Gastrocnemius medialis (tissue), 4 donors: ENCODE data around the gene FAM3D. TPM values are rescaled to one million over a fixed set of nuclear protein-coding genes. Genes with fewer than 3 reads are reported as not detected.

Experiments
- ATAC-seq, 2 donors: fragments of 150-250 bp; one replicate each; pipeline ENCODE4 v1.9.1; 2016
- DNase-seq, 2 donors: peaks; one replicate each; pipeline ENCODE4 v3.0.0-alpha.2; 2019
- H3K27ac ChIP-seq, 4 donors: fragments of 200-600 bp; sonication (generic); 1 replicate in 1 of 4; 2 replicates in 3 of 4; pipeline ENCODE4 v1.5.1; 2016 to 2018; ENCODE audit warnings: mild to moderate bottlenecking in 2 of 4, moderate library complexity in 1 of 4
- H3K27me3 ChIP-seq, 3 donors: fragments of 200-600 bp; sonication (generic) in 2 of 3; 1 replicate in 1 of 3; 2 replicates in 2 of 3; pipeline versions ENCODE4 v1.5.1 to v1.6.0; 2016 to 2019; ENCODE audit warnings: mild to moderate bottlenecking in 1 of 3, moderate library complexity in 1 of 3
- H3K36me3 ChIP-seq, 2 donors: fragments of 200-600 bp; sonication (generic) in 1 of 2; one replicate each; pipeline ENCODE4 v1.5.1; 2017 to 2018
- H3K4me1 ChIP-seq, 2 donors: fragments of 200-600 bp; sonication (generic) in 1 of 2; one replicate each; pipeline ENCODE4 v1.5.1; 2016 to 2017; ENCODE audit warnings: mild to moderate bottlenecking in 2 of 2
- H3K4me3 ChIP-seq, 4 donors: fragments of 200-600 bp; sonication (generic) in 3 of 4; 1 replicate in 1 of 4; 2 replicates in 3 of 4; pipeline ENCODE4 v1.5.1; 2016 to 2019; ENCODE audit warnings: mild to moderate bottlenecking in 2 of 4
- H3K9me3 ChIP-seq, 3 donors: fragments of 200-600 bp; sonication (generic) in 2 of 3; 1 replicate in 1 of 3; 2 replicates in 2 of 3; pipeline ENCODE4 v1.5.1; 2016 to 2019
- POLR2A ChIP-seq, 2 donors: fragments of 450-650 bp; IDR thresholded peaks; one replicate each; pipeline ENCODE4 v1.6.1; 2017; ENCODE audit warnings: antibody characterized with exemption in 2 of 2, mild to moderate bottlenecking in 2 of 2, moderate library complexity in 2 of 2
- in situ Hi-C, 4 donors: fragments of 200-750 bp; cut with MboI; loops; one replicate each; pipeline versions ENCODE4 v1.15.0 to v1.8.0; 2017; ENCODE audit warnings: low sequenced_read_pairs in 4 of 4
- intact Hi-C: fragments of 100-400 bp; cut with DNase I; formaldehyde crosslinking; loops from one replicate; pipeline ENCODE4 v1.15.1; 2023; ENCODE audit warnings: low total_unique reads
- total RNA-seq, 4 donors: library from RNA; depleted of rRNA; stranded (reverse); fragments of >200 nt; gene quantifications; one replicate each; pipeline versions ENCODE4 v1.1.0 to v1.2.3, GENCODE V29; 2016
- TF ChIP-seq, protein P1 (sequence below), 5 experiments: fragments of 450-650 bp in 3 of 5; fragments of 200-600 bp in 2 of 5; sonication (generic) in 2 of 5; IDR thresholded peaks in 4 of 5; conservative IDR thresholded peaks in 1 of 5; 1 replicate in 4 of 5; 2 replicates in 1 of 5; pipeline ENCODE4 v1.5.1; 2016 to 2019; ENCODE audit warnings: antibody characterized with exemption in 5 of 5, mild to moderate bottlenecking in 3 of 5, moderate library complexity in 3 of 5

FAM3D gene
- total RNA-seq, 4 donors from 2014 or later, result 0.83 TPM; not detected in 3

DNA sequence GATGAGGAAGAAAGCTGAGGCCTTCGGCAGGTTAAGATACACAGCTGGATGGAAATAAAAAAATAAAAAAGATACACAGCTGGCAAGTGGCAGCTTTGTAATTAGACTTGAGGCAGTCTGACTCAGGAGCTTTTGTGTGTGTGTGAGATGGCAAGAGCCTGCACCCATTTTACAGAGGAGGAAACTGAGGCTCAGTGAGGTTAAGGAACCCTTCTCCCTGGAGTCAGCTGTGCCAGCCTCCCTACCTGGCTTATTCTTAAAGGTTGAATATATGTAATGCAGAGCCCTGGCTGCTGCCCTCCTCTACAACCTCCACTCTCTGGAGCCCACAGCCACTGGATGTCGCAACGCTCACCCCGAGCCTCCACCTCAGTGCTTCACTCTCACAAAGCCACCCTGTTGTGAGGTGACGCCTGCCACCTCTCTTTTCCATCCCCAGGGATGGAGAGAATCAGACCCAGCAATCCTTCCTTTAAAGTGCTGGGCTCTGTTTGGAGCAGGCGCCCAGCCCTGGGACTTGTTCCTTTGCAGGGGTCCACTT is 68.7 kb downstream of the FAM3D start:
- no peaks in the 10 kb centered on the region for H3K4me1 ChIP-seq
- in situ Hi-C loops (no loop called here), intact Hi-C loops (no loop called here)

DNA sequence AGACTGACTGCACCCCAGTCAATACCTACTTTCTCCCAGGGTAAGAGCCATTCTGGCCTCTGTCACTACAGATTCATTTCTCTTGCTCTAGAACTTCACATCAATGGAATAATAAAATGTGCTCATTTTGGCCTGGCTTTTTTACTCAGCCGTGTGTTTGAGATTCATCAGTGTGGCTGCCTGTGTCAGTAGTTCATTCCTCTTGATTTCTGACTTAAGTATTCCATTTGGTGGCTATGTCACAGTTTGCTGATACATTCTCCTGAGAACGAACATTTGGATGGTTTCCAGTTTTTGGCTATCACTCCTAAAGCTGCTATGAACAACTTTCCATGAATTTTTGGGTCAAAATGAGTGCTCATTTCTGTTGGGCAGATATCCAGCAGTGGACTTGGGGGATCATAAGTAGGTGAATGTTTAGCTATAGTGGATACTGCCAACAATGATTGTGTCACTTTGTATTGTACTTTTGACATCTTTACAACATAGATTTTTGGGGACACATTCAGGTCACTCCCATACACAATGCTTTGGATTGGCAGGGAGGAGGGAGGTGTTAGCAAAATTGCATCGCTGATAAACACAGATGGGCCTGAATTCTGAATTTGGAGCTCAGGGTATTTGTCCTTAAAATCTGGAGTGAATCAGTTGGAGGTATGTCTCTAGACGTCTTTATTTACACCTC is 69.6 kb downstream of the FAM3D start:
- TF ChIP-seq POLR2A (IDR thresholded peaks at IDR 0.05), result no peak
- TF ChIP-seq, protein P1, sequence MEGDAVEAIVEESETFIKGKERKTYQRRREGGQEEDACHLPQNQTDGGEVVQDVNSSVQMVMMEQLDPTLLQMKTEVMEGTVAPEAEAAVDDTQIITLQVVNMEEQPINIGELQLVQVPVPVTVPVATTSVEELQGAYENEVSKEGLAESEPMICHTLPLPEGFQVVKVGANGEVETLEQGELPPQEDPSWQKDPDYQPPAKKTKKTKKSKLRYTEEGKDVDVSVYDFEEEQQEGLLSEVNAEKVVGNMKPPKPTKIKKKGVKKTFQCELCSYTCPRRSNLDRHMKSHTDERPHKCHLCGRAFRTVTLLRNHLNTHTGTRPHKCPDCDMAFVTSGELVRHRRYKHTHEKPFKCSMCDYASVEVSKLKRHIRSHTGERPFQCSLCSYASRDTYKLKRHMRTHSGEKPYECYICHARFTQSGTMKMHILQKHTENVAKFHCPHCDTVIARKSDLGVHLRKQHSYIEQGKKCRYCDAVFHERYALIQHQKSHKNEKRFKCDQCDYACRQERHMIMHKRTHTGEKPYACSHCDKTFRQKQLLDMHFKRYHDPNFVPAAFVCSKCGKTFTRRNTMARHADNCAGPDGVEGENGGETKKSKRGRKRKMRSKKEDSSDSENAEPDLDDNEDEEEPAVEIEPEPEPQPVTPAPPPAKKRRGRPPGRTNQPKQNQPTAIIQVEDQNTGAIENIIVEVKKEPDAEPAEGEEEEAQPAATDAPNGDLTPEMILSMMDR (IDR thresholded peaks at IDR 0.05 in 4 of 5, conservative IDR thresholded peaks at IDR 0.05 in 1 of 5), result no peak
- Histone ChIP-seq H3K4me1 (no peaks in the 10 kb centered on the region), H3K9me3 (no peaks in the 10 kb centered on the region), H3K36me3 (no peaks in the 10 kb centered on the region), H3K4me3 (no peak overlapping the region), H3K27ac (no peak overlapping the region), H3K27me3 (no peaks in the 10 kb centered on the region)
- DNase-seq (no peak), ATAC-seq (no peak)
- in situ Hi-C loops (no loop called here), intact Hi-C loops (no loop called here)

More for the DNA sequence above, 68.7 kb downstream of the FAM3D start:
- Histone ChIP-seq H3K9me3 (no peaks in the 10 kb centered on the region), H3K36me3 (no peaks in the 10 kb centered on the region), H3K27me3 (no peaks in the 10 kb centered on the region), H3K27ac (no peak overlapping the region), H3K4me3 (no peak overlapping the region)
- DNase-seq, result no peak
- no peak for ATAC-seq
- TF ChIP-seq, protein P1 (IDR thresholded peaks at IDR 0.05 in 4 of 5, conservative IDR thresholded peaks at IDR 0.05 in 1 of 5), result no peak
- TF ChIP-seq POLR2A (IDR thresholded peaks at IDR 0.05), result no peak

DNA sequence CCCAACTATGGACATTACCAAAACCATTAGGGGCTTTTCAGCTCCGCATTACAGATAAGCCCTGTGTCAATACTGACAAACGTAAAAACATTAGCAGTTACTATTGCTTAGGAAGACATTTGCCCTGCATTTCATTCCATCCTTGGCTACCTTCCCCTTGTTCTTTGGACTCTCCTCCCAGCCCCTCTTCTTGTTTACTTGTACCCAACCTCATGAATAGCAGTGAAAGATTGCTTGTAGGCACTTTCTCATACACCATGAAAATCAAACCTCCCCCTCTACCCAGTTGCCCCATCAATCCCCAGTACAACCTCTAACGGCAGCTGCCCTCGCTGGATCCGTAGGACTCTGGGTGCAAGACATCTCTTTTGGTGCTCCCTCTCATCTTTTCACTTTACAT is 72.5 kb downstream of the FAM3D start:
- in situ Hi-C loops, result no loop called here
- Histone ChIP-seq H3K9me3 (no peaks in the 10 kb centered on the region), H3K36me3 (no peaks in the 10 kb centered on the region), H3K27me3 (no peaks in the 10 kb centered on the region), H3K4me1 (no peaks in the 10 kb centered on the region), H3K4me3 (no peak overlapping the region), H3K27ac (no peak overlapping the region)
- no peak for TF ChIP-seq POLR2A (IDR thresholded peaks at IDR 0.05)
- TF ChIP-seq, protein P1 (IDR thresholded peaks at IDR 0.05 in 4 of 5, conservative IDR thresholded peaks at IDR 0.05 in 1 of 5), result no peak
- ATAC-seq, result no peak
- intact Hi-C loops, result no loop called here
- DNase-seq, result no peak

DNA sequence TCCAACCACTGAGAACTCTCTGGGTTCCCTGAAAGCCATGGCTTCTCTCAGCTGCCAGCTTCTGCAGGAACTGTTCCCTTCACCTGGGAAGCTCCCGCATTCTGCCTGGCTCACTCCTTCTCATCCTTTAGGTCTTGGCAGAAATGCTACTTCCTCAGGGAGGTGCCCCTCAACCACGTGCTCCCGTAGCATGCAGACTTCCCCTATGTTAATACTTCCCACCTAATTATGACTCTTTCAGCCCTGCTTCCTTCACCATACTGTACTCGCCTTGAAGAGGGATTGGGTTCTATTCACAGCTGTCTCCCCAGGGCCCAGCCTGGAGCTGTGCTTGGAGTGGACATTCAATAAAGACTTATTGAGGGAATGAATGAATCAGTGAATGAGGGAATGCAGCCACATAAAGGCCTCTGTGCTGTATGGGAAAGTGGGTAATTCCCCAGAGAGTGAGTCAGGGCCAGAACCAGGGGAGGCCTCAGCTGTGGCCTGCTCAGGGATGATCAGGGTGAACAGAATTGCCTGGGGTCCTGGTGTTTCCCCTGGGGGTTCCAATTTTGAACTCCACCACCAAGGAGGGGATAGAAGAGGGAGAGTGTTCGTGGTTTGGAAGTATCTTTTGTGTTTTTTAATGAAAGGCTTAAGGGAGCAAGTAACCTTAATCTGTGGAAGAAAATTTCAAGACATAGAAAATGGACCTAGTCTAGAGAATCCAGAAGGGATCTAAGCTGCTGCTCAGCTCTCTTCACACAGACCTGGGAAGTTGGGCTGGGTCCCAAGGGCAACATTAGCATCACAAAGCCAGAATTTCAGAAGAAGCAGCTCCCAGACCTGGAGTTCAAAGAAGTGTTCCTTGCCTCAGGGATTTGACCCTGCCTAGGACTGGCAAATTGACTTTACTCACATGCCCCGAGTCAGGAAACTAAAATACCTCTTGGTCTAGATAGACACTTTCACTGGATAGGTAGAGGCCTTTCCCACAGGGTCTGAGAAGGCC is 74.8 kb downstream of the FAM3D start:
- Histone ChIP-seq H3K27me3 (peaks cover 1 to 4% (median 3%) of the 10 kb centered on the region in 3 donors), H3K36me3 (no peaks in the 10 kb centered on the region), H3K9me3 (no peaks in the 10 kb centered on the region), H3K4me3 (no peak overlapping the region), H3K4me1 (peaks cover 0 to 3% of the 10 kb centered on the region in 2 donors), H3K27ac (no peak overlapping the region)
- ATAC-seq (no peak), DNase-seq (no peak)
- intact Hi-C loops, result no loop called here
- in situ Hi-C loops, result no loop called here
- TF ChIP-seq, protein P1 (IDR thresholded peaks at IDR 0.05 in 4 of 5, conservative IDR thresholded peaks at IDR 0.05 in 1 of 5), result no peak
- no peak for TF ChIP-seq POLR2A (IDR thresholded peaks at IDR 0.05)
